Osteocyte (in vitro differentiated cells): ENCODE data around the gene LRRC4C. TPM values are rescaled to one million over a fixed set of nuclear protein-coding genes. Genes with fewer than 3 reads are reported as not detected.

Experiments used
- DNase-seq: peaks from one replicate; pipeline ENCODE4 v3.0.0; 2021; ENCODE audit warnings: mixed read lengths; ENCODE audit not compliant: unreplicated experiment; ENCODE audit errors: extremely low spot score
- H3K27ac Mint-ChIP-seq: one replicate; pipeline ENCODE4 v1.8.0; 2021; ENCODE audit warnings: mild to moderate bottlenecking, mixed read lengths; ENCODE audit not compliant: unreplicated experiment
- H3K27me3 Mint-ChIP-seq: one replicate; pipeline ENCODE4 v1.8.0; 2021; ENCODE audit warnings: mixed read lengths; ENCODE audit not compliant: unreplicated experiment
- H3K36me3 Mint-ChIP-seq: one replicate; pipeline ENCODE4 v1.8.0; 2021; ENCODE audit warnings: mixed read lengths; ENCODE audit not compliant: unreplicated experiment
- H3K4me1 Mint-ChIP-seq: one replicate; pipeline ENCODE4 v1.8.0; 2021; ENCODE audit warnings: mixed read lengths; ENCODE audit not compliant: unreplicated experiment
- H3K4me3 Mint-ChIP-seq: one replicate; pipeline ENCODE4 v1.8.0; 2021; ENCODE audit warnings: mild to moderate bottlenecking, moderate library complexity, mixed read lengths; ENCODE audit not compliant: unreplicated experiment
- H3K9me3 Mint-ChIP-seq: one replicate; pipeline ENCODE4 v1.8.0; 2021; ENCODE audit warnings: mixed read lengths; ENCODE audit not compliant: unreplicated experiment
- CTCF ChIP-seq: fragments of 200-600 bp; sonication (generic); IDR thresholded peaks from 2 replicates; pipeline ENCODE4 v1.5.0; 2021; ENCODE audit warnings: antibody characterized with exemption, mild to moderate bottlenecking, moderate library complexity
- total RNA-seq: library from RNA; stranded (reverse); gene quantifications from 2 replicates; pipeline ENCODE4 v1.2.1, GENCODE V29; 2021

Gene LRRC4C
- total RNA-seq, 1 donor from 2014 or later = 0.16 TPM

- H3K36me3 Mint-ChIP-seq = no peaks in the 10 kb centered on the region
- no peak overlapping the region for H3K4me3 Mint-ChIP-seq
These were observed 811 bp downstream of the LRRC4C start for GRCh38 chr11:41458641-41459040.

GRCh38 chr11:41458154-41458553, 1.3 kb downstream of the LRRC4C start:
- no peaks in the 10 kb centered on the region for H3K36me3 Mint-ChIP-seq
- H3K4me1 Mint-ChIP-seq = no peaks in the 10 kb centered on the region
- H3K4me3 Mint-ChIP-seq = no peak overlapping the region
- no peaks in the 10 kb centered on the region for H3K27me3 Mint-ChIP-seq
- TF ChIP-seq CTCF = no peak
- no peaks in the 10 kb centered on the region for H3K9me3 Mint-ChIP-seq
- DNase-seq = no peak
- no peak overlapping the region for H3K27ac Mint-ChIP-seq

More at GRCh38 chr11:41458641-41459040, 811 bp downstream of the LRRC4C start:
- Mint-ChIP-seq H3K9me3 (peaks cover 1% of the 10 kb centered on the region), H3K27ac (no peak overlapping the region), H3K27me3 (no peaks in the 10 kb centered on the region), H3K4me1 (no peaks in the 10 kb centered on the region)
- no peak for DNase-seq
- TF ChIP-seq CTCF = no peak

GRCh38 chr11:41457216-41458014, 2.0 kb downstream of the LRRC4C start:
- Mint-ChIP-seq H3K4me1 (no peaks in the 10 kb centered on the region), H3K27me3 (no peaks in the 10 kb centered on the region), H3K9me3 (no peaks in the 10 kb centered on the region), H3K36me3 (no peaks in the 10 kb centered on the region), H3K27ac (no peak overlapping the region), H3K4me3 (no peak overlapping the region)
- no peak for TF ChIP-seq CTCF
- DNase-seq = no peak

DNA sequence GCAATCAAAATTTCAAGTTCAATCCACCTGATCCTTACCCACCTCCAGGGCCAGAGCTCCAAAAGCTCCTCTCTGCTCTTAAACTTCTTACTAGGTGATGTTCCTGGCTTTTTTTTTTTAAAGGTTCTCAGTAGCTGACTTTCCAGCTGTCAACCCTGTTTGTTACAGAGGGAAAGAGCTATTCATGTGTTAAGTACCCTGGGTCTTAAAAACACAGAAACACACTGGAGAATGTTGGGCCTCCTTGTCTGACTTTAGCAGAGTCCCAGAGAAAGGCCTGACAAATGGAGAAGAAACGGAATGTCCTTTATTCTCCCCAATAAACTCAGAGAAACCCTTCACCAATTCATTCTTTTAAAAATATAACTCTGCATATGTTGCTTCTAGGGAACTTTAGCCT, 3.2 kb downstream of the LRRC4C start:
- no peak overlapping the region for H3K4me3 Mint-ChIP-seq
- no peak overlapping the region for H3K27ac Mint-ChIP-seq
- no peaks in the 10 kb centered on the region for H3K4me1 Mint-ChIP-seq
- no peaks in the 10 kb centered on the region for H3K27me3 Mint-ChIP-seq
- H3K9me3 Mint-ChIP-seq = no peaks in the 10 kb centered on the region
- no peak for TF ChIP-seq CTCF
- DNase-seq = no peak
- H3K36me3 Mint-ChIP-seq = no peaks in the 10 kb centered on the region

- H3K27ac Mint-ChIP-seq = no peak overlapping the region
- H3K36me3 Mint-ChIP-seq = no peaks in the 10 kb centered on the region
- no peak overlapping the region for H3K4me3 Mint-ChIP-seq
- TF ChIP-seq CTCF = no peak
- no peaks in the 10 kb centered on the region for H3K9me3 Mint-ChIP-seq
- H3K27me3 Mint-ChIP-seq = no peaks in the 10 kb centered on the region
- DNase-seq = no peak
- no peaks in the 10 kb centered on the region for H3K4me1 Mint-ChIP-seq
These were observed 8.4 kb downstream of the LRRC4C start for GRCh38 chr11:41451011-41451410.
